Heart left ventricle (tissue), 16 donors: ENCODE results near the gene MRPL47. TPM values are rescaled to one million over a fixed set of nuclear protein-coding genes. Genes with fewer than 3 reads are reported as not detected.

Experiments used
- ATAC-seq, 4 donors: fragments of 200-7000 bp; cut with Tn5 transposase; one replicate each; pipeline ENCODE4 v1.9.1; 2020 to 2022; ENCODE audit warnings: moderate library complexity in 4 of 4, mild to moderate bottlenecking in 3 of 4, moderate number of reproducible peaks in 1 of 4
- DNase-seq, 5 donors: peaks; one replicate each; pipeline ENCODE4 v3.0.0-alpha.2; 2020
- H3K27ac ChIP-seq, 12 donors: fragments of 200-600 bp; sonication (generic) in 4 of 12; one replicate each; pipeline versions ENCODE4 v1.5.0 to v1.8.0; 2016 to 2022; ENCODE audit warnings: mild to moderate bottlenecking in 2 of 12
- H3K27me3 ChIP-seq, 9 donors: fragments of 200-600 bp; sonication (generic) in 2 of 9; one replicate each; pipeline versions ENCODE4 v1.5.1 to v1.8.0; 2016 to 2022; ENCODE audit warnings: mild to moderate bottlenecking in 3 of 9
- H3K36me3 ChIP-seq, 9 donors: fragments of 200-600 bp; sonication (generic) in 2 of 9; one replicate each; pipeline versions ENCODE4 v1.5.0 to v1.8.0; 2018 to 2022; ENCODE audit warnings: mild to moderate bottlenecking in 2 of 9
- H3K4me1 ChIP-seq, 12 donors: fragments of 200-600 bp; sonication (generic) in 4 of 12; one replicate each; pipeline versions ENCODE4 v1.5.0 to v1.8.0; 2016 to 2022; ENCODE audit warnings: mild to moderate bottlenecking in 3 of 12
- H3K4me3 ChIP-seq, 12 donors: fragments of 200-600 bp; sonication (generic) in 4 of 12; one replicate each; pipeline versions ENCODE4 v1.5.0 to v1.8.0; 2017 to 2022; ENCODE audit warnings: mild to moderate bottlenecking in 9 of 12, moderate library complexity in 4 of 12
- H3K9me3 ChIP-seq, 12 donors: fragments of 200-600 bp; sonication (generic) in 4 of 12; one replicate each; pipeline versions ENCODE4 v1.5.0 to v1.8.0; 2016 to 2022; ENCODE audit warnings: mild to moderate bottlenecking in 1 of 12
- POLR2A ChIP-seq, 2 donors: fragments of 450-650 bp; IDR thresholded peaks; one replicate each; pipeline ENCODE4 v1.6.1; 2017; ENCODE audit warnings: antibody characterized with exemption in 2 of 2, mild to moderate bottlenecking in 2 of 2, moderate library complexity in 2 of 2
- WGBS, 4 donors: extraction: QIAGEN DNeasy Blood & Tissue Kit in 2 of 4; methylation state at CpG; one replicate each; pipeline versions ENCODE4 v1.1.5 to v1.1.7; 2013 to 2018; 5-methylcytosine and 5-hydroxymethylcytosine counted together
- intact Hi-C, 10 donors: fragments of 100-400 bp; cut with DNase I; formaldehyde crosslinking; loops; one replicate each; pipeline versions ENCODE4 v1.11.1 to v1.14.2; 2022
- polyA plus RNA-seq, 2 donors: library from polyadenylated mRNA; stranded (reverse); fragments of 200-250 nt; gene quantifications; one replicate each; pipeline ENCODE4 v1.2.3, GENCODE V29; 2013
- total RNA-seq, 9 donors: library from RNA; depleted of rRNA in 2 of 9; stranded (reverse); fragments of >200 nt in 2 of 9; fragmentation: NEBNext Ultra II Directional in 3 of 9; extraction: Animal tissue kit (Norgen Biotek cat#: 25700) in 3 of 9; gene quantifications; one replicate each; pipeline versions ENCODE4 v1.1.0 to v1.2.4, GENCODE V29; 2016 to 2023
- TF ChIP-seq, protein P1 (sequence below), 12 donors: fragments of 200-600 bp; sonication (generic) in 4 of 12; IDR thresholded peaks; one replicate each; pipeline versions ENCODE4 v1.5.0 to v1.8.0; 2018 to 2022; ENCODE audit warnings: antibody characterized with exemption in 12 of 12, mild to moderate bottlenecking in 5 of 12
- donor health status: ischemic (EF 13 %, LVEDD 7.1; RV severe dilation, severe dysfunction).
- donor health status: healthy with polysubstance abuse.
- donor health status: DM: no; HTN: yes; CAD: no.
- donor health status: DM: no; HTN: no; CAD: no.
- donor health status: ischemic (EF 25% LVEDD 6.9; RV normal size, moderate dysfunction).
- donor health status: ischemic (EF 25% LVEDD 5.7; RV mildly dilated, moderate dysfunction).
- donor health status: healthy.
- donor health status: DM: yes; HTN: yes; CAD: no.
- donor health status: ischemic (EF 35%, LVEDD 5.7; RV mildly dilated, moderate dysfunction).
- donor health status: nonischemic (EF 11% LVEDD 7.7; RV severe dilation, severe dysfunction).
- donor health status: DM: yes; HTN: yes; CAD: no.
- donor health status: PGD.
- donor health status: ischemic (EF 29% LVEDD 5.4; RV normal size, mild dysfunction).
- donor health status: nonischemic (EF 23%, LVEDD 6.1; RV moderate dilation, normal function).

The MRPL47 gene
- total and polyA plus RNA-seq, 11 donors = 37.7 to 123 (median 52.2) TPM

DNA sequence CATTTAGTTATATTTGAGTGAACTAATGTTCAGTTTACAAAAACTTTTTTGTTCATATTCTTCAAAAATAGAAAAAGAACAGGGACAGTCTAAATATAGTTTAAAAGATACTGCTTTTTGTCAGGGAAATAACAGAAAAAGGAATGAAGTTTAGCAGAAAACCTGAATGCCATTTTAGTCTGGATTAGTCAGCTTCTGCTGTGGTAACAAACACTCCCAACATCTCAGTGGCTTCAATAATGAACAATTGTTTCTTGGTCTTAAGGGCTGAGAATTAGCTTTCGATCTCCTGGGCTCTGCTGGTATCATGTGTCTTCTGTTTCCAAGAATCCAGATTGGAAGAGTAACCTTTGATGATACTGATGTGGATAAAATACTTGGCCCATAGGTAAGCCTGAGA lies 36.0 kb upstream of the MRPL47 start:
- DNase-seq = no peak
- no peaks in the 10 kb centered on the region for H3K36me3 ChIP-seq
- 88 to 98% (median 92%) methylated on average over 1 of the region's 1 CpG for WGBS, 4 donors
- no peak overlapping the region for H3K4me3 ChIP-seq
- no peak for ATAC-seq
- no peak overlapping the region for H3K27ac ChIP-seq
- H3K9me3 ChIP-seq = no peaks in the 10 kb centered on the region
- H3K27me3 ChIP-seq = no peaks in the 10 kb centered on the region
- no peaks in the 10 kb centered on the region for H3K4me1 ChIP-seq
- TF ChIP-seq, protein P1, sequence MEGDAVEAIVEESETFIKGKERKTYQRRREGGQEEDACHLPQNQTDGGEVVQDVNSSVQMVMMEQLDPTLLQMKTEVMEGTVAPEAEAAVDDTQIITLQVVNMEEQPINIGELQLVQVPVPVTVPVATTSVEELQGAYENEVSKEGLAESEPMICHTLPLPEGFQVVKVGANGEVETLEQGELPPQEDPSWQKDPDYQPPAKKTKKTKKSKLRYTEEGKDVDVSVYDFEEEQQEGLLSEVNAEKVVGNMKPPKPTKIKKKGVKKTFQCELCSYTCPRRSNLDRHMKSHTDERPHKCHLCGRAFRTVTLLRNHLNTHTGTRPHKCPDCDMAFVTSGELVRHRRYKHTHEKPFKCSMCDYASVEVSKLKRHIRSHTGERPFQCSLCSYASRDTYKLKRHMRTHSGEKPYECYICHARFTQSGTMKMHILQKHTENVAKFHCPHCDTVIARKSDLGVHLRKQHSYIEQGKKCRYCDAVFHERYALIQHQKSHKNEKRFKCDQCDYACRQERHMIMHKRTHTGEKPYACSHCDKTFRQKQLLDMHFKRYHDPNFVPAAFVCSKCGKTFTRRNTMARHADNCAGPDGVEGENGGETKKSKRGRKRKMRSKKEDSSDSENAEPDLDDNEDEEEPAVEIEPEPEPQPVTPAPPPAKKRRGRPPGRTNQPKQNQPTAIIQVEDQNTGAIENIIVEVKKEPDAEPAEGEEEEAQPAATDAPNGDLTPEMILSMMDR (IDR thresholded peaks at IDR 0.05) = no peak
- TF ChIP-seq POLR2A (IDR thresholded peaks at IDR 0.05) = no peak
- intact Hi-C loops = no loop called here

DNA sequence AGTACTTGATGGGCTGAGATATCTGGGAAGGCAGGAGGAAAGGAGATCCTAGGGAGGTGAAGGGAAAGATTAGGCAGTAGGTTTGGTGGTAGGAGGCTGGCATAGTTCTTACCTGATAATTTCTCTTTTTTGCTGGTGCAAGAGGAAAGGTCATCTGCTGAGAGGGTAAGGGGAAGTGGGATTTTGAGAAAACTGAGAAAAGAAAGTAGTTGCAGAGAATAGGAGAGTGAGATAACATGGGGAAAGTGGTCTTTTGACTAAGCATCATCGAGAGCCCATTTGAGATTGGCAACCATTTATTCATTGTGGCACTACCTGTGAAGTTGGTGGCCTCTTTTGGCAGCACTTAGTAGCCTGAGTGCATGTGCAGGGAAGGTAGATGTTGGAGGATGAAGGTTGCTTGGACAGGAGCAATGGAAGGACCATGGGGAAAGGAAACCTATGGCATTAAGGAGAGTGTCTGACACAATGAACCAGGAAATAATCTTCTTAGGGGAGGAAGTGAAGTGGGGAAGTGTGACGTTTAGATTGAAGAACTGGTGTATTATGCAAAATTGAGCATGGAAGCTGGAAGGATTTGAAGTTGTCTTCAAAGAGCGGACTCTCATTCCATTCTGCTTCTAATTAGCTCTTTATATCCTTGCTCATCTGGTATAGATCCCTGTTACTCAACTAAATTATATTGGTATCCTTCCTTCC lies 26.5 kb upstream of the MRPL47 start:
- ATAC-seq (no peak), DNase-seq (no peak)
- Histone ChIP-seq H3K4me3 (no peak overlapping the region), H3K27me3 (no peaks in the 10 kb centered on the region), H3K36me3 (peaks cover 0 to 16% (median 4%) of the 10 kb centered on the region in 9 donors), H3K9me3 (no peaks in the 10 kb centered on the region), H3K4me1 (no peaks in the 10 kb centered on the region), H3K27ac (no peak overlapping the region)
- intact Hi-C loops = no loop called here
- TF ChIP-seq, protein P1 (IDR thresholded peaks at IDR 0.05) = no peak
- TF ChIP-seq POLR2A (IDR thresholded peaks at IDR 0.05) = no peak
- WGBS, 4 donors = 56 to 83% (median 82%) methylated on average over 3 of the region's 3 CpGs

DNA sequence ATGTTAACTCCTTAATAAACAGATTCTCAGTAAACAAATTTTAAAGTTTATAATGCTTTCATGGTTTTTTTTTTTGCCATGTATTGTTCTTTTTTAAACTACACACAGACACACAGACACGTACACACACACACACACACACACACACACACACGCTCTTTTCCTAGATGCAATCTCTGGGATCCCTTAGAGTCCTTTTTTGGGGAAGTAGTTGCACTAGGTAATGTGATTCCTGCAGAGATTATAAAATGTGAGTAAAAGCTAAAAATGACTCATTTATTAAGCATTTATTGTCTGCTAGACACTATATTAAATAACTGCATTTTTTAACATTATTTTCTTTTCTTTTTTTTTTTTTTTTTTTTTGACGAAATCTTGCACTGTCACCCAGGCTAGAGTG lies 20.0 kb upstream of the MRPL47 start:
- Histone ChIP-seq H3K4me1 (no peaks in the 10 kb centered on the region), H3K27me3 (no peaks in the 10 kb centered on the region), H3K36me3 (peaks cover 6 to 75% (median 56%) of the 10 kb centered on the region in 9 donors), H3K27ac (no peak overlapping the region), H3K9me3 (peaks cover 0 to 4% (median 0%) of the 10 kb centered on the region in 12 donors), H3K4me3 (no peak overlapping the region)
- intact Hi-C loops = no loop called here
- no peak for TF ChIP-seq POLR2A (IDR thresholded peaks at IDR 0.05)
- TF ChIP-seq, protein P1 (IDR thresholded peaks at IDR 0.05) = no peak
- 78 to 91% (median 84%) methylated on average over 3 of the region's 3 CpGs for WGBS, 4 donors
- no peak for DNase-seq
- no peak for ATAC-seq

DNA sequence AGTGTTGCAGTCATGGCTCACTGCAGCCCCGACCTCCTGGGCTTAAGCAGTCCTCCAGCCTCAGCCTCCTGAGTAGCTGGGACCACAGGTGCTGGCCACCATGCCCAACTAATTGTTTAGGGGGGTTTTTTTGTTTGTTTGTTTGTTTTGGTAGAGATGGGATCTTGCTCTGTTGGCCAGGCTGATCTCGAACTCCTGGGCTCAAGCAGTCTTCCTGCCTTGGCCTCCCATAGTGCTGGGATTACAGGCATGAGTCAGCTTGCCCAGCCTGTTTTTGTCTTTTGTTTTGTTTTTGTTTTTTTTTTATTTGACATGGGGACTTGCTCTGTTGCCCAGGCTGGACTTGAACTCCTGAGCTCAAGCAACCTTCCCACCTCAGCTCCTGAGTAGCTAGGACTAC lies 17.6 kb upstream of the MRPL47 start:
- ATAC-seq (no peak), DNase-seq (no peak)
- H3K27ac ChIP-seq = no peak overlapping the region
- no peak for TF ChIP-seq POLR2A (IDR thresholded peaks at IDR 0.05)
- TF ChIP-seq, protein P1 (IDR thresholded peaks at IDR 0.05) = no peak
- no peaks in the 10 kb centered on the region for H3K4me1 ChIP-seq
- peaks cover 6 to 94% (median 79%) of the 10 kb centered on the region in 9 donors for H3K36me3 ChIP-seq
- intact Hi-C loops = no loop called here
- WGBS, 4 donors = 93 to 97% (median 96%) methylated on average over 2 of the region's 2 CpGs
- no peaks in the 10 kb centered on the region for H3K27me3 ChIP-seq
- H3K9me3 ChIP-seq = peaks cover 0 to 4% (median 0%) of the 10 kb centered on the region in 12 donors
- H3K4me3 ChIP-seq = no peak overlapping the region
